HepG2 (cell line): ENCODE measurements around the gene WDR47. TPM values are rescaled to one million over a fixed set of nuclear protein-coding genes. Genes with fewer than 3 reads are reported as not detected.

ENCODE experiments used
- ETV6 ChIP-seq: sonication (generic); formaldehyde crosslinking; conservative IDR thresholded peaks from 2 replicates; pipeline ENCODE4 v1.4.0; 2020; ENCODE audit warnings: missing genetic modification reagents
- GABPA ChIP-seq, 2 experiments: IDR thresholded peaks; 2 replicates each; pipeline ENCODE4 v1.6.1; 2011 to 2016; ENCODE audit warnings: low read depth in 2 of 2, low read length in 1 of 2, missing biosample characterization in 1 of 2, missing genetic modification characterization in 1 of 2
- HNRNPUL1 ChIP-seq: fragments of 200-400 bp; formaldehyde crosslinking; IDR thresholded peaks from 2 replicates; pipeline ENCODE4 v1.6.1; 2017; ENCODE audit warnings: low read depth, mild to moderate bottlenecking, low read length, moderate library complexity
- MEF2D ChIP-seq: sonication (generic); formaldehyde crosslinking; IDR thresholded peaks from 2 replicates; pipeline ENCODE4 v1.5.1; 2020; ENCODE audit warnings: mild to moderate bottlenecking, missing genetic modification reagents
- NFE2L2 ChIP-seq: fragments of 150-350 bp; IDR thresholded peaks from 2 replicates; pipeline ENCODE4 v1.6.1; 2014; ENCODE audit warnings: low read length
- THAP11 ChIP-seq: IDR thresholded peaks from 2 replicates; pipeline ENCODE4 v1.6.1; 2016; ENCODE audit warnings: missing biosample characterization, missing genetic modification reagents
- ZNF121 ChIP-seq: sonication (generic); formaldehyde crosslinking; IDR thresholded peaks from 2 replicates; pipeline ENCODE4 v1.5.0; 2020; ENCODE audit warnings: mild to moderate bottlenecking, missing genetic modification reagents
- ZNF224 ChIP-seq: sonication (generic); formaldehyde crosslinking; IDR thresholded peaks from 2 replicates; pipeline ENCODE4 v1.5.0; 2020; ENCODE audit warnings: mild to moderate bottlenecking, missing genetic modification reagents
- ZNF326 ChIP-seq: sonication (generic); formaldehyde crosslinking; IDR thresholded peaks from 2 replicates; pipeline ENCODE4 v1.4.0; 2020; ENCODE audit warnings: missing genetic modification reagents, borderline replicate concordance
- ZNF549 ChIP-seq: sonication (generic); formaldehyde crosslinking; IDR thresholded peaks from 2 replicates; pipeline ENCODE4 v1.5.0; 2020; ENCODE audit warnings: missing genetic modification reagents
- ZNF558 ChIP-seq: sonication (generic); formaldehyde crosslinking; IDR thresholded peaks from 2 replicates; pipeline ENCODE4 v1.9.0; 2022; ENCODE audit warnings: mild to moderate bottlenecking, missing genetic modification reagents, borderline replicate concordance
- ZNF615 ChIP-seq: sonication (generic); formaldehyde crosslinking; IDR thresholded peaks from 2 replicates; pipeline ENCODE4 v1.5.0; 2020; ENCODE audit warnings: mild to moderate bottlenecking, missing genetic modification reagents, borderline replicate concordance
- ZNF776 ChIP-seq: sonication (generic); formaldehyde crosslinking; IDR thresholded peaks from 2 replicates; pipeline ENCODE4 v1.4.0; 2020; ENCODE audit warnings: mild to moderate bottlenecking, missing genetic modification reagents
- polyA plus RNA-seq, 8 experiments: library from polyadenylated mRNA; depleted of rRNA in 3 of 8; stranded (reverse) in 7 of 8; unstranded in 1 of 8; fragments of >200 nt; fragmentation: Illumina TruSeq in 4 of 8; extraction: Trizol in 4 of 8; gene quantifications; 2 replicates each; pipeline versions ENCODE4 v1.2.1 to v1.2.3, GENCODE V29; 2011 to 2016; ENCODE audit warnings: low read depth in 4 of 8, missing spikeins in 1 of 8, mixed read lengths in 1 of 8; ENCODE audit not compliant: insufficient read depth in 1 of 8
- total RNA-seq, 5 experiments: library from RNA; depleted of rRNA; stranded (reverse); fragments of >200 nt; fragmentation: Illumina TruSeq; extraction: Trizol; gene quantifications; 2 replicates each; pipeline ENCODE4 v1.2.3, GENCODE V29; 2016; ENCODE audit warnings: low read depth in 1 of 5
- TF ChIP-seq, protein P1 (sequence below): sonication (generic); formaldehyde crosslinking; IDR thresholded peaks from 2 replicates; pipeline ENCODE4 v1.8.1; 2023; ENCODE audit warnings: mild to moderate bottlenecking, inconsistent platforms, moderate library complexity, missing genetic modification reagents, borderline replicate concordance
- TF ChIP-seq, protein P2 (sequence below), 2 experiments: fragments of 450-650 bp in 1 of 2; sonication (generic) in 1 of 2; formaldehyde crosslinking in 1 of 2; IDR thresholded peaks; 2 replicates each; pipeline versions ENCODE4 v1.6.1 to v1.8.0; 2016 to 2022; ENCODE audit warnings: antibody characterized with exemption in 1 of 2, mild to moderate bottlenecking in 1 of 2, missing genetic modification reagents in 1 of 2

The WDR47 gene
- total and polyA plus RNA-seq, 2 of the 13 experiments (the other 11 are each of a cell fraction or from before 2014, with no cell fraction given): 4.3 to 5.9 TPM

DNA sequence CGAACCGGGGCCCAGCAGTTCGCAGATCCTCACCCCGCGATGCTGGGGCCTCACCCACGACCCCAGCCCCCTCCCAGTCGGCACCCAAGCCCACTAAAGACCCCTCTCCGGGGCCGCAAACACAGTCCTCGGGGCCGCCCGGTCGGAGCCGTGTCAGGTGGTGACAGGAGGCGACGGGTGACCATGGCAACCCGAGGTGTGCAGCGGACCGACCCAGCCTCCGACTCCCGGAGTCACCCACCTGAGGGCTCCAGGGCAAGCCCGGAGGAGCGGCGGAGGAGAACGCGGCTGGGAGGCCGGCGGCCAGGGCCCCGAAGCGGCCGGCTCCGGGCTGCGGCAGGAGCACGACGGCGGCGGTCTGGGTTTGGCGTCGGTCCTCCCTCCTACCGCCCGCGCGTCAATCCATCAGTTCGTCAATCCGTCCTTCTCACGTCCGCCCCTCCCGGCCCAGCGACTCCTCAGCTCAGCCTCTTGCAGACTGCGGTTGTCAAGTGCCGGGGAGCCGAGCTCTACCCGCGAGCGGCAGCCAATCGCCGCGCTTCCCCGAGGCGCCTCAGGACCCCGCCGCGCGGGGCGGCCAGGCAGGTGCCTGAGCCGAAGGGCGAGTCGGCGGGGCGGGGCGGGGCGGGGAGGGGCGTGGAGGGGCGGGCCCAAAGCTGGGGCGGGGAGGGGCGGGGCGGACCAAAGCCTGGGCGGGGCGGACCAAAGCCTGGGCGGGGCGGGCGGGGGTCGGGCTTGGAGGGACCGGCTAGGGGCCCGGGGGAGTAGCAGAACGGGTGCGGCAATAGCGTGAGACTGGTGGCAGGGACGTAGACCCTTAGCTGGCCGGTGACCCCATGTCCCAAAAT is at the start of gene WDR47 (continued):
- TF ChIP-seq ZNF558 (peak; percentile 73; the same call in 1 of the 2 replicates), ZNF615 (CRISPR knock-in tag) (no peak), HNRNPUL1 (no peak), MEF2D (CRISPR knock-in tag) (0 out of 2 replicates have a peak, but pooled peaks have one; percentile 29), ZNF326 (CRISPR knock-in tag) (no peak), ZNF549 (CRISPR knock-in tag) (no peak), THAP11 (peak; percentile 66), ZNF121 (CRISPR knock-in tag) (no peak), ZNF224 (CRISPR knock-in tag) (no peak), ZNF776 (CRISPR knock-in tag) (peak; percentile 41; the same call in 1 of the 2 replicates), GABPA (IDR thresholded peaks at IDR 0.05; ENCODE audit: low read depth, low read length) (no peak), GABPA (CRISPR knock-in tag; IDR thresholded peaks at IDR 0.05; ENCODE audit: low read depth) (no peak), NFE2L2 (no peak), ETV6 (CRISPR knock-in tag) (no peak)
- TF ChIP-seq, protein P1, sequence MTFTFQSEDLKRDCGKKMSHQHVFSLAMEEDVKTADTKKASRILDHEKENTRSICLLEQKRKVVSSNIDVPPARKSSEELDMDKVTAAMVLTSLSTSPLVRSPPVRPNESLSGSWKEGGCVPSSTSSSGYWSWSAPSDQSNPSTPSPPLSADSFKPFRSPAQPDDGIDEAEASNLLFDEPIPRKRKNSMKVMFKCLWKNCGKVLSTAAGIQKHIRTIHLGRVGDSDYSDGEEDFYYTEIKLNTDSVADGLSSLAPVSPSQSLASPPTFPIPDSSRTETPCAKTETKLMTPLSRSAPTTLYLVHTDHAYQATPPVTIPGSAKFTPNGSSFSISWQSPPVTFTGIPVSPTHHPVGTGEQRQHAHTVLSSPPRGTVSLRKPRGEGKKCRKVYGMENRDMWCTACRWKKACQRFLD: no peak; the same call in 1 of the 2 replicates
- TF ChIP-seq, protein P2, sequence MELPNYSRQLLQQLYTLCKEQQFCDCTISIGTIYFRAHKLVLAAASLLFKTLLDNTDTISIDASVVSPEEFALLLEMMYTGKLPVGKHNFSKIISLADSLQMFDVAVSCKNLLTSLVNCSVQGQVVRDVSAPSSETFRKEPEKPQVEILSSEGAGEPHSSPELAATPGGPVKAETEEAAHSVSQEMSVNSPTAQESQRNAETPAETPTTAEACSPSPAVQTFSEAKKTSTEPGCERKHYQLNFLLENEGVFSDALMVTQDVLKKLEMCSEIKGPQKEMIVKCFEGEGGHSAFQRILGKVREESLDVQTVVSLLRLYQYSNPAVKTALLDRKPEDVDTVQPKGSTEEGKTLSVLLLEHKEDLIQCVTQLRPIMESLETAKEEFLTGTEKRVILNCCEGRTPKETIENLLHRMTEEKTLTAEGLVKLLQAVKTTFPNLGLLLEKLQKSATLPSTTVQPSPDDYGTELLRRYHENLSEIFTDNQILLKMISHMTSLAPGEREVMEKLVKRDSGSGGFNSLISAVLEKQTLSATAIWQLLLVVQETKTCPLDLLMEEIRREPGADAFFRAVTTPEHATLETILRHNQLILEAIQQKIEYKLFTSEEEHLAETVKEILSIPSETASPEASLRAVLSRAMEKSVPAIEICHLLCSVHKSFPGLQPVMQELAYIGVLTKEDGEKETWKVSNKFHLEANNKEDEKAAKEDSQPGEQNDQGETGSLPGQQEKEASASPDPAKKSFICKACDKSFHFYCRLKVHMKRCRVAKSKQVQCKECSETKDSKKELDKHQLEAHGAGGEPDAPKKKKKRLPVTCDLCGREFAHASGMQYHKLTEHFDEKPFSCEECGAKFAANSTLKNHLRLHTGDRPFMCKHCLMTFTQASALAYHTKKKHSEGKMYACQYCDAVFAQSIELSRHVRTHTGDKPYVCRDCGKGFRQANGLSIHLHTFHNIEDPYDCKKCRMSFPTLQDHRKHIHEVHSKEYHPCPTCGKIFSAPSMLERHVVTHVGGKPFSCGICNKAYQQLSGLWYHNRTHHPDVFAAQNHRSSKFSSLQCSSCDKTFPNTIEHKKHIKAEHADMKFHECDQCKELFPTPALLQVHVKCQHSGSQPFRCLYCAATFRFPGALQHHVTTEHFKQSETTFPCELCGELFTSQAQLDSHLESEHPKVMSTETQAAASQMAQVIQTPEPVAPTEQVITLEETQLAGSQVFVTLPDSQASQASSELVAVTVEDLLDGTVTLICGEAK (IDR thresholded peaks at IDR 0.05): no peak
- TF ChIP-seq, protein P2 (CRISPR knock-in tag; IDR thresholded peaks at IDR 0.05): 0 out of 2 replicates have a peak, but pooled peaks have one; percentile 41
